ENCODE measurements around the gene IL1RN.

IL1RN gene

DNA sequence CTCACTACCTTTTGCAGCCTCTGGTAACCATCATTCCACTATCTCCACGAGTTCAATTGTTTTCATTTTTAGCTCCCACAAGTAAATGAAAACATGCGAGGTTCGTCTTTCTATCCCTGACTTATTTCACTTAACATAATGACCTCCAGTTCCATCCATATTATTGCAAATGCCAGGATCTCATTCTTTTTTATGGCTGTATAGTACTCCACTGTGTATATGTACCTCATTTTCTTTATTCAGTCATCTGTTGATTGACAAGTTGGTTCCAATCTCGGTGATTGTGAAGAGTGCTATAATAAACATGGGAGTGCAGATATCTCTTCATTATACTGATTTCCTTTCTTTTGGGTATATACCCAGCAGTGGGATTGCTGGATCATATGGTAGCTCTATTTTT, 16.9 kb downstream of the IL1RN start:
- no peak overlapping the region for H3K4me3 ChIP-seq (ENCODE audit: low read depth, low read length)
- TF ChIP-seq, protein P1, sequence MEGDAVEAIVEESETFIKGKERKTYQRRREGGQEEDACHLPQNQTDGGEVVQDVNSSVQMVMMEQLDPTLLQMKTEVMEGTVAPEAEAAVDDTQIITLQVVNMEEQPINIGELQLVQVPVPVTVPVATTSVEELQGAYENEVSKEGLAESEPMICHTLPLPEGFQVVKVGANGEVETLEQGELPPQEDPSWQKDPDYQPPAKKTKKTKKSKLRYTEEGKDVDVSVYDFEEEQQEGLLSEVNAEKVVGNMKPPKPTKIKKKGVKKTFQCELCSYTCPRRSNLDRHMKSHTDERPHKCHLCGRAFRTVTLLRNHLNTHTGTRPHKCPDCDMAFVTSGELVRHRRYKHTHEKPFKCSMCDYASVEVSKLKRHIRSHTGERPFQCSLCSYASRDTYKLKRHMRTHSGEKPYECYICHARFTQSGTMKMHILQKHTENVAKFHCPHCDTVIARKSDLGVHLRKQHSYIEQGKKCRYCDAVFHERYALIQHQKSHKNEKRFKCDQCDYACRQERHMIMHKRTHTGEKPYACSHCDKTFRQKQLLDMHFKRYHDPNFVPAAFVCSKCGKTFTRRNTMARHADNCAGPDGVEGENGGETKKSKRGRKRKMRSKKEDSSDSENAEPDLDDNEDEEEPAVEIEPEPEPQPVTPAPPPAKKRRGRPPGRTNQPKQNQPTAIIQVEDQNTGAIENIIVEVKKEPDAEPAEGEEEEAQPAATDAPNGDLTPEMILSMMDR (IDR thresholded peaks at IDR 0.05; ENCODE audit: control insufficient read depth, extremely low read depth, insufficient read depth), result no peak
- no peak for DNase-seq (ENCODE audit: low read depth)

DNA sequence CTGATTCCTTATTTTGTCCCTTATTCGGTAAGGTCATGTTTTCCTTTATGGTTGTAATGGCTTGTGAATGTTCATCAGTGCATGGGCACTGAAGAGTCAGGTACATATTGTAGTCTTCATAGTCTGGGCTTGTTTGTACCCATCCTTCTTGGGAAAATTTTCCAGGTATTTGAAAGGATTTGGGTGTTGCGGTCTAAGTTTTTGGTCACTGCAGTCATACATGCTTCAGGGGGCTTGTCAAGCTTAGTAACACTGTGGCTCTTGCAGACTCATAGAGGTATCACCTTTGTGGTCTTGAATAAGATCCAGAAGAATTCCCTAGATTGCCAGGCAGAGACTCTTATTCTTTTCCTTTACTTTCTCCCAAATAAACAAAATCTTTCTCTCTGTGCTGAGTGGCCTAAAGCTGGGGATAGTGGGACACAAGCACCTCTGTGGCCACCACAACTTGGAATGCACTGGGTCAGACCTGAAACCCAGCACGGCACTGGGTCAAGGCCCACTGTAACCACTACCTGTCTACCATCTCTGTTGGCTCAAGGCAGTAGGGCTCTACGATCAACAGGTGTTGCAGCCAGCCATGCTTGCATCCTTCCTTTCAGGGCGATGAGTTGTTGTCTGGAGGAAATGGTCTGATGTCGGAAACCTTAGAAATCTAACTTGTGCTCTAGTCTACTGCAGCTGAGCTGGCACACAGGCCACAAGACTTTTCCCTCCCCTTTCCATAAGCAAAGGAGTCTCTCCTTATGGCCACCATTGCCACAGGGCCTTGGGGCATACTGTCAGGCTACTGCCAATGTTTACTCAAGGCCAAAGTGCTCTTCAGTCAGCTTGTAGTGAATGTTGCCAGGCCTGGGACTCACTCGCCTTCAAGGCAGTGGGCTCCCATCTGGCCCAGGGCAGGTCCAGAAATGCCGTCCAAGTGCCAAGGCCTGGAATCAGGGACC, 21.5 kb downstream of the IL1RN start:
- DNase-seq (ENCODE audit: low read depth), result no peak
- TF ChIP-seq, protein P1 (IDR thresholded peaks at IDR 0.05; ENCODE audit: control insufficient read depth, extremely low read depth, insufficient read depth), result no peak
- no peak overlapping the region for H3K4me3 ChIP-seq (ENCODE audit: low read depth, low read length)

DNA sequence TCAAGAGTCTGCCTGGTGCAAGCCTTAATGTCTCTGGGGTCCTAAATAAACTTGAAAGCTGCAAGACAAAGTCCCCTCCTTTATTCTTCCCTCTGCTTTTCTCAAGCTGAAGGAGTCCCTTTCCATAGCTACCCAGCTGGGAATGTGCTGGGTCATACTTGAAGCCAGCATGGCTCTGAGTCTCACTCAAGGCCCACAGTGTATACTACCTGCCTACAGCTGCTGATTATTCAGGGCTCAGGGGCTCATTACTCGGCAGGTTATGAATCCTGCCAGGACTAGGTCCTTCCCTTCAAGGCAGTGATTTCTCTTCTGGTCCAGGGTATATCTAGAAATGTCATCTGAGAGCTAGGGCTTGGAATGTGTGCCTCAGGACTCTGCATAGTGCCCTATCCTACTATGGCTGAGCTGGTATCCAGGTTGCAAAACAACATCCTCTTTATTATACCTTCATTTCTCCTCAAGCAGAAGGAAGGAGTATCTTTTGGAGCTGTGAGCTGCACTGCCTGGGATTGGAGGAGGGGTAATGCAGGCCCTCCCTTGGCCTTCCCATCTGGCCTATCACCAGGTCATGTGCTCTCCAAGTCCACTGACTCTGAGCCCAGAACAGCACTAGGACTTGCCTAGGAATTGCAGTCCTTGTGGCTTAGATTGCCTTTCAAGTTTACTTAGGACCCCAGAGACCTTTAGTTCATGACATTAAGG, 22.3 kb downstream of the IL1RN start:
- no peak overlapping the region for H3K4me3 ChIP-seq (ENCODE audit: low read depth, low read length)
- DNase-seq (ENCODE audit: low read depth), result no peak
- TF ChIP-seq, protein P1 (IDR thresholded peaks at IDR 0.05; ENCODE audit: control insufficient read depth, extremely low read depth, insufficient read depth), result no peak

DNA sequence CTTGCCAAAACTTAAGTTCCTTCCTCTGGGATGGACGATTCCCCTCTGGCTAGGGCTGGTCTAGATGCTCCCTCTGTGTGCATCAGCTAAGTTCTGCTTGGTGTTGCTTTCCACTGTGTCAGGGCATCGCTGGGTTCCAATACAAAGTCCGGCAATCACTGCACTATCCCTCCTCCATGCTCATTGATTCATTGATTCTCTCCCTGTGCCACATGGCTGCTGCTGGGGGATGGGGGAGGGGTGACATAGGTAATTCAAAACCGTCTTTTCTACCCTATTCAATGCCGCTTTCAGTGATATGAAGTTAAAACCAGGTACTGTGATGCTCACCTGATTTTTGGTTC, 22.8 kb downstream of the IL1RN start:
- H3K4me3 ChIP-seq (ENCODE audit: low read depth, low read length), result no peak overlapping the region
- no peak for DNase-seq (ENCODE audit: low read depth)
- TF ChIP-seq, protein P1 (IDR thresholded peaks at IDR 0.05; ENCODE audit: control insufficient read depth, extremely low read depth, insufficient read depth), result no peak

DNA sequence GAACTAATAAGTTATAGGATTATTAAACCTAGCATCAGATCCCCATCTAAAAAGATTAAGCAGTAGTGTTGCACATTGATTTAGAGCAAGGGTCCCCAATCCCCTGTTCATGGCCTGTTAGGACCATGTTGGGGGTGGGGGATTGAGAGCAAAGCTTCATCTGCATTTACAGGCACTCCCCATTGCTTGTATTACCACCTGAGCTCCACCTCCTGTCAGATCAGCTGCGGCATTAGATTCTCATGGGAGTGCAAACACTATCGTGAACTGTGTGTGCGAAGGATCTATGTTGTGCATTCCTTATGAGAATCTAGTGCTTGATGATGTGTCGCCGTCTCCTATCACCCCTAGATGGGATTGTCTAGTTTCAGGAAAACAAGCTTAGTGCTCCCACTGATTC, 27.9 kb downstream of the IL1RN start:
- DNase-seq (ENCODE audit: low read depth), result no peak
- H3K4me3 ChIP-seq (ENCODE audit: low read depth, low read length), result no peak overlapping the region
- TF ChIP-seq, protein P1 (IDR thresholded peaks at IDR 0.05; ENCODE audit: control insufficient read depth, extremely low read depth, insufficient read depth), result no peak

DNA sequence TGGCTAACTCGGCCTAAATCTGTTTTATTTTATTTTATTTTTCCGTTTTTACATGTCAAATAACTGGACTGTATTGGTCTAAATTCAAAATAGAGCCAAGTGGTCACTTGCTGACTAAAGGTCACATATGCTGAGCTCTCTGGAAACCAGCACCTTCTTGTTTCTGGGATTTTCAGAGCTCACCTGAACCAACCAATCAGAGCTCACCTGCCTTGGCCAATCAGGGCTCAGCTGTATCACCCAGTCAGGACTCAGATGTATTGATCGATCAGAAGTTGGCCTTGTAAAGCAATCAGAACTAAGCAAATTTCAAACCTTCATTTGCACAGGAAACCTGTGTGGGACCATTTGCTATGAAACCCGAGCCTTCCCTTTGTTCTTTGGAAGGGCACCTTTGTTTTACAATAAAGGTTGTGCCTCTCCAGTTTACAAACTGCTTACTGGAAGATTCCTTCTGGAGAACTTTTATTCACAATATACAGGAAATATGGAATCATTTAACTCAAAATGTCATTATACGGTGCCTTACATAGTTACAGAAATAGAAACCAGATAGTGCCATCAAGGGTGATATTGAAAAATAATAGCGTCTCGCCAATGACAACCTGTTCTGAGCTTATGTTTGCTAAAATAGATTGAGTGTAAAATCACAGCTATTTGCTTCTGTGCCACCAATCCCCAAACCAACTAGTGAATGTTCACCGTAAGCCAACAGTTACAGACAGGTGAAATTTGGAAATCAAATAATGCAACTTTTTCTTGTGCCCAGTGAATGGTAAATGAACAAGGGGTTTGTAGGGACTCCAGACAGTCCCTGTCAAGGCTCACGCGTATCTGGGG, 29.1 kb downstream of the IL1RN start:
- no peak for DNase-seq (ENCODE audit: low read depth)
- H3K4me3 ChIP-seq (ENCODE audit: low read depth, low read length), result peak overlapping the region; percentile 28
- TF ChIP-seq, protein P1 (IDR thresholded peaks at IDR 0.05; ENCODE audit: control insufficient read depth, extremely low read depth, insufficient read depth), result no peak
